ENCODE results near the gene SLC3A2. TPM values are rescaled to one million over a fixed set of nuclear protein-coding genes. Genes with fewer than 3 reads are reported as not detected.
"Not testable (repeated sequence)": the region's sequence is repeated elsewhere in the genome, so short reads cannot be mapped to it uniquely, and the experiment has no call there.

SLC3A2 gene
- total RNA-seq (100 to 1,000 TPM; 233 to 240 TPM), total RNA-seq (294 to 512 reads per million in 2 donors)

DNA sequence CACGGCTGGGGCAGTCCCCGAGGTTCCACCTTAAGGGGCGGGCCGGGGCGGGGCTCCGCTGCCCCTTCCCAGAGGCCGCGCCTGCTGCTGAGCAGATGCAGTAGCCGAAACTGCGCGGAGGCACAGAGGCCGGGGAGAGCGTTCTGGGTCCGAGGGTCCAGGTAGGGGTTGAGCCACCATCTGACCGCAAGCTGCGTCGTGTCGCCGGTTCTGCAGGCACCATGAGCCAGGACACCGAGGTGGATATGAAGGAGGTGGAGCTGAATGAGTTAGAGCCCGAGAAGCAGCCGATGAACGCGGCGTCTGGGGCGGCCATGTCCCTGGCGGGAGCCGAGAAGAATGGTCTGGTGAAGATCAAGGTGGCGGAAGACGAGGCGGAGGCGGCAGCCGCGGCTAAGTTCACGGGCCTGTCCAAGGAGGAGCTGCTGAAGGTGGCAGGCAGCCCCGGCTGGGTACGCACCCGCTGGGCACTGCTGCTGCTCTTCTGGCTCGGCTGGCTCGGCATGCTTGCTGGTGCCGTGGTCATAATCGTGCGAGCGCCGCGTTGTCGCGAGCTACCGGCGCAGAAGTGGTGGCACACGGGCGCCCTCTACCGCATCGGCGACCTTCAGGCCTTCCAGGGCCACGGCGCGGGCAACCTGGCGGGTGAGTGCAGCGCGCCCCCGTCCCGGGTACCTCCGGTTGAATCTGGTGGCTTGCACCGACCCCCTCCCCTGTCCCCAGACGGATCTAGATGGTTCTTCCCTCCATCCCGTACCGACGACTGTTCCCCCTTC is at the start of gene SLC3A2:
TSS of gene SLC3A2 (plus strand) at position 94 of the 776 bp plus-strand sequence. CDS start at position 222, 128 bp downstream.
- Mint-ChIP-seq H3K27me3 (no peaks in the 10 kb centered on the region), H3K4me1 (peaks cover 46% of the 10 kb centered on the region)
- ATAC-seq, result peak; percentile 84

DNA sequence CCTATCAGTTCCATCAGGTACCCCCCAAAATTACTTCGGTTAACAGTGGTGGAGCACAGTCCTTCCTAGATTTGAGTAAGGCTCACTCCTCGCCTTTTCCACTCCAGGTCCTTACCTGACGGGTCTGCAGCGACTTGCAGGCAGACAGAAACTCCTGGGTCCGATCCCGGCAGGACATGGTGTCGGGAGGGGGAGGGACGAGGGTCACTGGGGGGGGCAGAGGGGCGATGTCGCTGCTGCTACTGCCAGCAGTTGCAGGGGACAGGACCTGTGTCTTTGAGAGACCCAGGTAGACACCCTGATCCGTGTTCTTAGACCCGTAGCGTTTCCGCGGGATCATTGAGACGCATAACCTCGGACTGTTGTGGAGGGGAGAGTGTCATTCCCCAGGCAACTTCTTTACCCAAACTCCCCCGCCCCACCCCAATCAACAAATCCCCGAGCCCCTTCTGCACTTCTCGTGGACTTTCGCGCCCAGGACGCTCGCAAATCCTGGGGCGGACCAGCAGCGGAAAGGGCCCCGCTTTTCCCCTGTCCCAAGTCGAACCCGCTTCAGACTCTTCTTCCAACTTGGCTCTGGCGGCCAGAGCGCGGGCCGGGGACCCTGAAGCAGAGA is 49.7 kb upstream of the SLC3A2 start:
- no peak for ATAC-seq
- no peaks in the 10 kb centered on the region for H3K27me3 Mint-ChIP-seq
- peaks cover 31% of the 10 kb centered on the region for H3K4me1 Mint-ChIP-seq
- H3K36me3 Mint-ChIP-seq (ENCODE audit: low read depth), result no peaks in the 10 kb centered on the region
- peak overlapping the region; percentile 99 for H3K27ac Mint-ChIP-seq
- H3K9me3 ChIP-seq (ENCODE audit: control insufficient read depth, low read length, poor library complexity, severe bottlenecking), result no peaks in the 10 kb centered on the region
- H3K4me3 Mint-ChIP-seq, result peak overlapping the region; percentile 99
- DNase-seq, result no peak

More for the DNA sequence above, at the start of gene SLC3A2:
- Mint-ChIP-seq H3K36me3 (ENCODE audit: low read depth) (peaks cover 11% of the 10 kb centered on the region), H3K27ac (peak within 1 kb of the TSS; percentile 98), H3K4me3 (peak within 1 kb of the TSS; percentile 99)
- H3K9me3 ChIP-seq (ENCODE audit: control insufficient read depth, low read length, poor library complexity, severe bottlenecking), result no peaks in the 10 kb centered on the region
- peak; percentile 80 to 83 (median 82) for DNase-seq

DNA sequence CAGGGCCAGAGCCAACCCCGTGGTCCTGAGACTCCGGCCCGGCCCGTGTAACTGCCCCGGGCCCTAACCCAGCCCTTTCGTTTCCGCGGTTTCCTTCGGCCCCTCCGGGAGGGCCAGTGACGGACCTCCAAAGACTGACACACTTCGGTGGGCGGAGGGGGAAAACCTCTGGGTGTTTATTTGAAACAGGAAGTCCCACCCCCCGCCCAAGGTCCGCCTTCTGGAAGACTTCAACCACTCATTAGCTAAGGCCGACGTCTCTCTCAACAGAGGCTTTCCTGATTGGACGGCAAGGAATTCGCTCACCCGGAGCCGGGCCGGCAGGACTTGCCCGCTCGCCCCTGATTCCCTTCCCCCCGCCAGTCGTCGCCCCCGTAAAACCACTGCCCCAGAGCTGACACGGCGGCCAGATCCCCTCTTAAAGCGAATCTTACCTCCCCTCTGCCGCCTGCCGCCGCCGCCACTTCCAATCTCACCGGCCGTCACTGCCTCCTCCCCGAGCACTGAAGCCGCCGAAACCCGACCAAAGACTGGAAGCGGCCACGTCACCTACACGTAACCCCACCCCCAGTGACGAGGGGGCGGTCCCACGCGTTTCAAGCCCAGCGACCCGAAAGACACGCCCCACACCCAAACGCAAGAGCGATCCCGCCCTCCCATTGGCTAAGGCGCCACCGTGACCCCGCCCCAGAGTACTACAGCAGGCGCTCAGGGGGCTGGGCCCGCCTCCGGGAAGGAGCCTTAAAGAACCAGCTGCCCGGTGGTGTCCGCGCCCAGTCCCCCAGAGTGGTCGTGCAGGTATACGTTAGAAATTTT is 49.0 kb upstream of the SLC3A2 start, which contains the start of gene STX5:
TSS of gene STX5 (minus strand) at position 532 of the 816 bp plus-strand sequence. CDS start 808 bp downstream, outside the sequence.
- Mint-ChIP-seq H3K36me3 (ENCODE audit: low read depth) (no peaks in the 10 kb centered on the region), H3K27ac (peak within 1 kb of the TSS; percentile 99), H3K4me3 (peak within 1 kb of the TSS; percentile 99), H3K27me3 (no peaks in the 10 kb centered on the region), H3K4me1 (peaks cover 33% of the 10 kb centered on the region)
- H3K9me3 ChIP-seq (ENCODE audit: control insufficient read depth, low read length, poor library complexity, severe bottlenecking), result no peaks in the 10 kb centered on the region
- ATAC-seq (peak; percentile 93), DNase-seq (peak; percentile 98 to 99 (median 98))

DNA sequence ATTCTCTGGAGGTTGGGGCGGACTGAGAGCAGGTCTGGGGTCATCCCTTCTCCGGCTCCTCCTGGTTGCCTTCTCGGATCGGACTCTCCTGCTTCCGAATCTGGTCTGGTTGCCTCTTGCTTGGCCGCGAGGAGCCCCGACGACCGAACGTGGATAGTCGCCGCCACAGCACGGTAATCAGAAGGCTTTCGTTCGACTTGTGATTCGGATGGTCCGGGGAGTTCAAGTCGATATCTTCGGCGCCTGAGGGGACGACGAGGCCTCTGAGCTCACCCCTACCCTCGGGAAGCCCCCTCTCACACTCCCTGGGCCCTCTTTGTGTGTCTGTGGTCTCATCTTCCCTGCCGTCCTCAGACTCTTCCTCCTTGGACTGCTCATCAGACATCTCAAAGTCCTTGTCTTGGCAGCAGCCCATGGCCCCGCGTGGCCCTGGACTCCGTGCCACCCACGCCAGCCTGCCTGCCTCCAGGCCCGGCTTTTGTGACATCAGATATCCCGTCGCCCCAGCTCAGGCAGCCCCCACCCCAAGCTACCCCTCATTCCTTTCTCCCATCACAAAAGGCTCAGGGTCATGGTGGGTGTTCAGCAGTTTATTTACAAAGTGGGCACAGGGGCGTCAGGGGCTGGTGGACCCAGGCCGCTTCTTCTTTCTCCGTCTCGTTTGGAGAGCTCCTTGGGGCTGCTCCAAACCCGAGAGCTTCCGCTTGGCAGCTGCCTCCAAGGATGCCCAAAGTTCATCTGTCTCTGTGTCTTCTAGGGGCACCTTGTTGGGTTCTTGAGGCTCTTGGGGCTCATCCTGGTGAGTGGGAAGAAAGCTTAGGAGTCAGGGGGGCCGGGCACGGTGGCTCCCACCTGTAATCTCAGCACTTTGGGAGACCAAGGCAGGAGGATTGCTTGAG is 48.1 kb upstream of the SLC3A2 start, which contains the start of gene TEX54:
TSS of gene TEX54 (minus strand) at position 506 of the 899 bp plus-strand sequence.
- peaks cover 2% of the 10 kb centered on the region for H3K36me3 Mint-ChIP-seq (ENCODE audit: low read depth)
- H3K4me1 Mint-ChIP-seq, result peaks cover 33% of the 10 kb centered on the region
- H3K4me3 Mint-ChIP-seq, result peak within 1 kb of the TSS; percentile 99
- H3K27ac Mint-ChIP-seq, result peak within 1 kb of the TSS; percentile 99
- H3K27me3 Mint-ChIP-seq, result no peaks in the 10 kb centered on the region
- no peaks in the 10 kb centered on the region for H3K9me3 ChIP-seq (ENCODE audit: control insufficient read depth, low read length, poor library complexity, severe bottlenecking)
- peak; percentile 1 for ATAC-seq
- DNase-seq, result no peak

DNA sequence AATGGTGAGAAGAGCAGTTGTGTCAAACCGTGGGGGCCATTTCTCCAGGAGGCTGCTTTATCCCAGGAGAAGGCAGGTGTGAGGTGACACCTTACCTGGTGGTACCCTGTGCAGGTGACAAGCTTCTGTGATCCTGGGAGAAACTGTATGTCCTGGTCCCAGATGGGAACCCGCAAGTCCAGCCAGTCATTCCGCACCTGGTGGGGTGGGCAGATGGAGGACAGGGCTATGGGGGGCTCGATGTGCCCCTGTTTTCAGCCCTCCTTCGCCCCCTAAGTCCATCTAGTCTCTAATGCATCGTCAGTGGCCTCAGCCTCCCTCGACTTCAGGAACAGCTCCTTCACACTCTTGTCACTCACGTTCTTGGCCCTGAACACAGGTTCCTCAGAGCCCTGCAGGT is 45.4 kb upstream of the SLC3A2 start:
- no peaks in the 10 kb centered on the region for H3K9me3 ChIP-seq (ENCODE audit: control insufficient read depth, low read length, poor library complexity, severe bottlenecking)
- DNase-seq, result no peak
- Mint-ChIP-seq H3K4me1 (peaks cover 42% of the 10 kb centered on the region), H3K27me3 (no peaks in the 10 kb centered on the region), H3K36me3 (ENCODE audit: low read depth) (peaks cover 7% of the 10 kb centered on the region), H3K27ac (peak overlapping the region; percentile 63), H3K4me3 (no peak overlapping the region)
- no peak for ATAC-seq

DNA sequence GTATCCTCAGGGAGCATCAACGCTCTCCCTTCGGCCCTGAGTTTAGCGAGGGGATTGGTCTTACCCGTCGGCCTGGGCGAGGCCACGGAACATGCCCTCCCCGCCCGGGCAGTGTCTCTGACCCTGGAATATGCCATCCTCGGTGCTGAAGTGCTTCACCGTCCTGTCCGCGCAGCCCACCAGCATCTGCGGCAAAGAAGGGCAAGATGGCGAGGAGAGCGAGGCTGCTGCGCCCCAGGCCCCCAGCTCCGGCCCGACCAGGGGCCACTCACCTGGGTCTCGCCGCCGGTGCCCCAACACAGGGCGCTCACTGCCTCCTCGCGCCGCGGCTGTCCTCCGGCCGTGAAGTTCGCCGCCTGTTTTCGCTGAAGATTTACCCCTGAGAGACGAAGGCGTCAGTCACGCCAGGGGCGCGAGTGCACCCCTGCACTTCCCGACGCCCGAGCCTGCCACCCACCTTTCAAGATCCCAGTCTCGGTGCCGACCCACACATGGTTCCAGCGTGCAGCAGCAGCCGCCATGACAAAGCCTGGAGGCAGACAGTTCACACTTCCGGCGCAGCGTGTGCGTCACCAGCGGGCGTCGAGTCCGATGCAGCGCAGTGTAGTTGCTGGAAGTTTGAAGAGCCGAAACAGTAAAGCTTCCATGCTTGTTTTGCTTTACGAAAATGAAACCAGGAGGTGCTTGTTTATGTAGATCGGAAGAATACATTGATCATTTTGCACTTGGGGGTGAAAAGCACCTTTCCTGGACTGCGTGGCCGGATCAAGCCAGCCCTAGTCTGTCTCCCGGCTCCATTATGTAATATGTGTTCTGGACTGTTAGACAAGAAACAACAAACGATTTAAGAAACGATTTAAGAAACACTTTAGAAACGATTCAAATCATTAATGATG is 41.4 kb upstream of the SLC3A2 start, which contains the start of gene WDR74:
TSS of gene WDR74 (minus strand) at position 541 of the 896 bp plus-strand sequence. CDS start at position 521, 20 bp downstream.
- H3K9me3 ChIP-seq (ENCODE audit: control insufficient read depth, low read length, poor library complexity, severe bottlenecking), result no peaks in the 10 kb centered on the region
- Mint-ChIP-seq H3K4me3 (no peak within 1 kb of the TSS), H3K4me1 (peaks cover 28% of the 10 kb centered on the region), H3K27me3 (no peaks in the 10 kb centered on the region), H3K36me3 (ENCODE audit: low read depth) (peaks cover 7% of the 10 kb centered on the region), H3K27ac (no peak within 1 kb of the TSS)
- peak; percentile 53 for ATAC-seq
- DNase-seq, result peak; percentile 75 to 82 (median 80)

DNA sequence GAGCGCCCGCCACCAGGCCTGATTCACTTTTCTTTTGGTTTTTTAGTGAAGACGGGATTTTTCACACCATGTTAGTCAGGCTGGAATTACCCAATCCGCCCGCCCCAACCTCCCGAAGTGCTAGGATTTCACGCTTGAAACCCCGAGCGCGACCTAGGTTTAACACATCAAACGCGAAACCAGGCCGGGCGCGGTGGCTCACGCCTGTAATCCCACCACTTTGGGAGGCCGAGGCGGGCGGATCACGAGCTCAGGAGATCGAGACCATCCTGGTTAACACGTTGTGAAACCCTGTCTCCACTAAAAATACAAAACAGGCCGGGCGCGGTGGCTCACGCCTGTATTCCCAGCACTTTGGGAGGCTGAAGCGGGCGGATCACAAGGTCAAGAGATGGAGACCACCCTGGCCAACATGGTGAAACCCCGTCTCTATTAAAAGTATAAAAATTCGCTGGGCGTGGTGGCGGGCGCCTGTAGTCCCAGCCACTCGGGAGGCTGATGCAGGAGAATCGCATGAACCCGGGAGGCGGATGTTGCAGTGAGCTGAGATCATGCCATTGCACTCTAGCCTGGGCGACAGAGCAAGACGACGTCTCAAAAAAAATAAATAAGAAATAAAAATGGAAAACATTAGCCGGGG is 39.9 kb upstream of the SLC3A2 start:
- H3K4me1 Mint-ChIP-seq, result peaks cover 25% of the 10 kb centered on the region
- H3K36me3 Mint-ChIP-seq (ENCODE audit: low read depth); H3K27me3 Mint-ChIP-seq; H3K27ac Mint-ChIP-seq; H3K9me3 ChIP-seq (ENCODE audit: control insufficient read depth, low read length, poor library complexity, severe bottlenecking); H3K4me3 Mint-ChIP-seq: not testable (repeated sequence)
- peak; percentile 60 to 73 (median 66) for DNase-seq
- peak; percentile 49 for ATAC-seq

DNA sequence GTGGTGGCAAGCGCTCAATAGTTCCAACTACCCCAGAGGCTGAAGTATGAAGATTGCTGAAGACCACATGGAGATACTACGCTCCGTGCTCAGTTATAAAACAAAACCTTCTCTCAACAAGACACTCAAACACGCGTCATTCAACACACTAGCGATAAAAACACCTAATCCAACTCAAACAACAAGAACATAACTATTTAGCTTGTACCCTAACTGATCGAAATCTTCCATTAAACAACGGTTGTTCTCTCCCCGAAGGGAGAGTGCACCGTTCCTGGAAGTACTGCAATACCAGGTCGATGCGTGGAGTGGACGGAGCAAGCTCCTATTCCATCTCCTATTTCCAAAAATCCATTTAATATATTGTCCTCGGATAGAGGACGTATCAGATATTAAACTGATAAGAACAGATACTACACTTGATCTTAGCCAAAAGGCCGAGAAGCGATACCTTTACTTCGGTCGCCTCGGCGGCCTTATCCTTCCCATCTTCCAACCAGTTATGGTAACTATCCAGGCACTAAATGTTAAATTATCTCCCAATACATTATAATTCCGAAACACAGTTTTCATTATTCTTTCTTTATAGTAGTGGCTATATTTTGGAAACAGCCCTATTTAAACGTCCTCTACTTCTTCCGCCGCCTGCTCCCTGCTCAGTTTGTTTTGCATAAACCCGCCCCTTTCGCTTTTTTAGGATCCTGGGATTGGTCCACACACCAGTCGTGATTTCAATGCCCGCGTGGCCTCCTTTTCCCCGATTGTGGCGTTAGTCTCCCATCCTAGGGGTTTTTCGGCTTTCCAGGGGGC is 39.1 kb upstream of the SLC3A2 start:
- H3K4me3 Mint-ChIP-seq, result no peak overlapping the region
- DNase-seq (peak; percentile 64 to 73 (median 72)), ATAC-seq (peak; percentile 54)
- H3K36me3 Mint-ChIP-seq (ENCODE audit: low read depth), result peaks cover 7% of the 10 kb centered on the region
- H3K4me1 Mint-ChIP-seq, result peaks cover 23% of the 10 kb centered on the region
- no peaks in the 10 kb centered on the region for H3K9me3 ChIP-seq (ENCODE audit: control insufficient read depth, low read length, poor library complexity, severe bottlenecking)
- H3K27me3 Mint-ChIP-seq, result no peaks in the 10 kb centered on the region
- no peak overlapping the region for H3K27ac Mint-ChIP-seq

DNA sequence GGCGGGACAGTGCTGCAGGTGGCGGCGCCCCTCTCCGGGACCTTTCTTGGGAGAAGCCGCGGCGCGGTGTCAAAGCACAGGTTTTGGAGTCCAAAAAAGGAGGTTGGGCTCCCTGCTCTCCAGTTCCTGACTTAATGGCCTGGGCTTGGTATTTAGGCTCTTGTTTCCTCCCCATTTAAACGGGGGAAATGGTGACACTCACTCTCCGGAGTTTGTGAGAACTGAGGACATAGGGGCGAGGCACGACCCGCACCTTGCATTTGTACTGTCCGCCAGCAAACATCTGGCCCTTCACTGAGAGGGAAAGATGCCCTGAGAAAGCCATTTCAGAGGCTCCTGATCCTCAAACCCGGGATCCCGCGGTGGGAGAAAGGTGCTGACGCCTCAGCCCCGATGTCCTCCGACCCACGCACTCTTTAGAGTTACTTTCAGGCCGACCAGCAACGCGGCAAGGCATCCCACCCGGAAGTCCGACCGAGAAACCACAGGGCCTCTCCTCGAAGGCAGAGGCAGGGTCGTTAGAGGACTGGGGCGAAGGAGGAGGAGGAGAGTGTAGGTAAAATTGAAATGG is 38.4 kb upstream of the SLC3A2 start:
- H3K4me3 Mint-ChIP-seq, result no peak overlapping the region
- peaks cover 22% of the 10 kb centered on the region for H3K4me1 Mint-ChIP-seq
- no peaks in the 10 kb centered on the region for H3K27me3 Mint-ChIP-seq
- H3K9me3 ChIP-seq (ENCODE audit: control insufficient read depth, low read length, poor library complexity, severe bottlenecking), result no peaks in the 10 kb centered on the region
- H3K36me3 Mint-ChIP-seq (ENCODE audit: low read depth), result peaks cover 7% of the 10 kb centered on the region
- no peak for ATAC-seq
- H3K27ac Mint-ChIP-seq, result no peak overlapping the region
- peak in 1 of 3 donors; percentile 16 for DNase-seq

DNA sequence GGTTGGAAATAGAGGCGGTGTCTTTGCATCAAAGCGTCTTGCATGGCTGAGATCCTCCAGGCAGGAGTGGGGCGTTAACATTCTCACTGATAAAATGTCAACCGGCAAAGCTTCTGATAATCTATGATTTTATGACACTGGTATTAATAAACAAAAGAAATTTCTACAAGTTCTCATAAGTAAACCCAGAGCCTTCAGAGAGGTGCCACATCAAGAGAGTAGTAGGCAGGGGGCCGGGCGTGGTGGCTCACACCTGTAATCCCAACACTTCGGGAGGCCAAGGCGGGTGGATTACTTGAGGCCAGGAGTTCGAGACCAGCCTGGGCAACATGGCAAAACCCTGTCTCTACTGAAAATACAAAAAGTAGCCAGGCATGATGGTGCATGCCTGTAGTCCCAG is 37.8 kb upstream of the SLC3A2 start:
- not testable (repeated sequence) for H3K4me3 Mint-ChIP-seq; H3K9me3 ChIP-seq (ENCODE audit: control insufficient read depth, low read length, poor library complexity, severe bottlenecking); DNase-seq; H3K27me3 Mint-ChIP-seq; H3K36me3 Mint-ChIP-seq (ENCODE audit: low read depth); ATAC-seq; H3K27ac Mint-ChIP-seq
- peaks cover 17% of the 10 kb centered on the region for H3K4me1 Mint-ChIP-seq
